Smooth muscle cell (in vitro differentiated cells): ENCODE results near the gene ARHGEF19. TPM values are rescaled to one million over a fixed set of nuclear protein-coding genes. Genes with fewer than 3 reads are reported as not detected.
A peak's percentile ranks its signal among the peaks of the same experiment; 100 is the strongest.

Experiments
- DNase-seq: peaks from one replicate; lab custom pipeline; 2025; ENCODE audit not compliant: unreplicated experiment; lab: John Stamatoyannopoulos, UW
- H2AFZ ChIP-seq: fragments of 200-600 bp; sonication (generic); 2 replicates; pipeline ENCODE4 v1.6.0; 2016; ENCODE audit warnings: antibody characterized with exemption, low read depth, mild to moderate bottlenecking
- H3F3A ChIP-seq: fragments of 200-600 bp; sonication (generic); 2 replicates; pipeline ENCODE4 v1.6.0; 2017; ENCODE audit warnings: antibody characterized with exemption, low read depth
- H3K27ac ChIP-seq: fragments of 200-600 bp; sonication (generic); 2 replicates; pipeline ENCODE4 v1.5.1; 2016; ENCODE audit warnings: low read depth, mild to moderate bottlenecking
- H3K27me3 ChIP-seq: fragments of 200-600 bp; sonication (generic); 2 replicates; pipeline ENCODE4 v1.6.1; 2016; ENCODE audit warnings: low read depth, mild to moderate bottlenecking
- H3K36me3 ChIP-seq: fragments of 200-600 bp; sonication (generic); 2 replicates; pipeline ENCODE4 v1.5.1; 2016; ENCODE audit warnings: low read depth
- H3K4me1 ChIP-seq: fragments of 200-600 bp; sonication (generic); 2 replicates; pipeline ENCODE4 v1.5.1; 2016; ENCODE audit warnings: low read depth
- H3K4me2 ChIP-seq: fragments of 200-600 bp; sonication (generic); 2 replicates; pipeline ENCODE4 v1.6.0; 2016; ENCODE audit warnings: mild to moderate bottlenecking
- H3K4me3 ChIP-seq: fragments of 200-600 bp; sonication (generic); 2 replicates; pipeline ENCODE4 v1.5.1; 2016; ENCODE audit warnings: mild to moderate bottlenecking
- H3K79me2 ChIP-seq: fragments of 200-600 bp; sonication (generic); 2 replicates; pipeline ENCODE4 v1.6.0; 2016; ENCODE audit warnings: low read depth, mild to moderate bottlenecking
- H3K9ac ChIP-seq: fragments of 200-600 bp; sonication (generic); 2 replicates; pipeline ENCODE4 v1.6.0; 2016; ENCODE audit warnings: low read depth
- H3K9me3 ChIP-seq: fragments of 200-600 bp; sonication (generic); replicated peaks from 2 replicates; pipeline ENCODE4 v1.5.1; 2016; ENCODE audit warnings: low read depth
- H4K20me1 ChIP-seq: fragments of 200-600 bp; sonication (generic); 2 replicates; pipeline ENCODE4 v1.6.0; 2016; ENCODE audit warnings: low read depth
- CTCF ChIP-seq: fragments of 200-600 bp; sonication (generic); IDR thresholded peaks from 2 replicates; pipeline ENCODE4 v1.5.1; 2017; ENCODE audit warnings: borderline replicate concordance, mild to moderate bottlenecking, antibody characterized with exemption; ENCODE audit not compliant: insufficient read depth, poor library complexity, severe bottlenecking
- WGBS: methylation state at CpG from one replicate; pipeline ENCODE4 v1.1.7; 2016; ENCODE audit warnings: low lambda C conversion rate; 5-methylcytosine and 5-hydroxymethylcytosine counted together
- polyA plus RNA-seq: library from polyadenylated mRNA; unstranded; fragments of >200 nt; fragmentation: Nextera tagmentation; extraction: Ambion mirVana; gene quantifications from 2 replicates; pipeline ENCODE4 v1.2.1, GENCODE V29; 2016
- total RNA-seq: library from RNA; depleted of rRNA; stranded (reverse); fragments of >200 nt; gene quantifications from 2 replicates; pipeline ENCODE4 v1.2.3, GENCODE V29; 2014

ARHGEF19 gene
- total and polyA plus RNA-seq, 2 experiments from 2014 or later = 32.1 to 45.9 TPM

DNA sequence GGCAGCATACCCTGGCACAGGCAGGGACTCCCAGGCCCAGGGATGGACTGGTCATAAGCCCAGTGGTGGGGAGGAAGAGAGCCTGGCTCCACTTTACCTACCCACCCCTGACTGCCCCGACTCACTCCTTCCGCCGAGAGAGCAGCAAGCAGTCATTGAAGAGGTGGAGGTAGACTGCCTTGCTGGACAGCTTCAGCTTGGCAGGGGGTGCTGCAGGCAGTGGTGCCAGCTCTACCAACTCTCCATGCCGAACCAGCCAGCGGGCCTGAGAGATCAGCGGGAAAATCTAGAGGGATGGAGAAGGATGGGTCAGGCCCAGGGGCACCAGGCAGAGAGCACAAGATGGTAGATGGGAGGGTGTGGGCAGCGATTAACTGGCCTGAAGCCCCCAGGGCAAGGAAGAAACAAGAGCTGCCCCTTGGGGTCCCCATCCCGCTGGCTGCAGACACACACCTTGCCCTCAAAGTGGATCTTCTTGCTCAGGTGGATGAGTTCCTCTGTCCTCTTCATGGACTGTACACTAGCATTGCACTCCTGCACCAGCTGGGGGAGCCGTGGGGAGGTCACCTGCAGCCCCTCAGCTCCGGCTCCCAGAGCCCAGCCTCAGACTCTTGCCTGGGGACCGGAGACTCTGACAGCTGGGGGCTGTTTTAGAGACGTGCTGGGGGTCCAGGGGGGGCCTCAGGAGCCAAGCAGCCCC lies 7.7 kb downstream of the ARHGEF19 start:
- H3K79me2 ChIP-seq = no peaks in the 10 kb centered on the region
- H3K4me1 ChIP-seq = peaks cover 9% of the 10 kb centered on the region
- H4K20me1 ChIP-seq = no peaks in the 10 kb centered on the region
- H3K36me3 ChIP-seq = no peaks in the 10 kb centered on the region
- H3K9me3 ChIP-seq = no peaks in the 10 kb centered on the region
- H2AFZ ChIP-seq = no peak overlapping the region
- peak; percentile 12 for TF ChIP-seq CTCF
- H3F3A ChIP-seq = peaks cover 3% of the 10 kb centered on the region
- H3K4me3 ChIP-seq = no peak overlapping the region
- no peak overlapping the region for H3K9ac ChIP-seq
- H3K27me3 ChIP-seq = no peaks in the 10 kb centered on the region
- H3K27ac ChIP-seq = no peak overlapping the region
- no peak overlapping the region for H3K4me2 ChIP-seq
- DNase-seq = no peak
- WGBS = 85% methylated on average over 12 of the region's 12 CpGs

- no peak overlapping the region for H3K4me3 ChIP-seq
- no peaks in the 10 kb centered on the region for H3K36me3 ChIP-seq
- H3K79me2 ChIP-seq = no peaks in the 10 kb centered on the region
- DNase-seq = no peak
- no peaks in the 10 kb centered on the region for H3K27me3 ChIP-seq
- H3K9ac ChIP-seq = no peak overlapping the region
- H3K27ac ChIP-seq = no peak overlapping the region
- H3K9me3 ChIP-seq = no peaks in the 10 kb centered on the region
- H3F3A ChIP-seq = peaks cover 3% of the 10 kb centered on the region
- H2AFZ ChIP-seq = no peak overlapping the region
- no peaks in the 10 kb centered on the region for H4K20me1 ChIP-seq
- WGBS = 97% methylated on average over 2 of the region's 2 CpGs
- H3K4me1 ChIP-seq = peaks cover 5% of the 10 kb centered on the region
- no peak overlapping the region for H3K4me2 ChIP-seq
- no peak for TF ChIP-seq CTCF
These were observed 8.2 kb downstream of the ARHGEF19 start for GRCh38 chr1:16204216-16204615.

DNA sequence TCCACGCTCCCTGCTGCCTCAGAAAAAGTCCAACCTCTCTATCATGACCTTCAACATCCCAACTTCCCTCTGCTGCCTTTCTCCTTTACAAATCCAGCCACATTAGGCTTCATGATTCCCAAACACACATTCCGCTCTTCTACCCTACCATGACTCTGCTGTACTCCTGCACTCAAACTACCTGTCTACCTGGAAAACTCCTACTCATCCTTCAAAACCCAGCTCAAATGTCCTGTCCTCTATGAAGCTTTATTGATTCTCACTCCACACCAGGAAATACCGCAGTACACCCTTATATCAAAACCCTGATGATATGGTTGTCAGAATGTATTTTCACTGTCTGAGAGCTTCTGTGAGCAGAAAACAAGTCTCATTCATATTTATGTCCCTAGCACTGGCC lies 8.9 kb downstream of the ARHGEF19 start:
- Histone ChIP-seq H3K4me1 (peaks cover 5% of the 10 kb centered on the region), H2AFZ (no peak overlapping the region), H4K20me1 (no peaks in the 10 kb centered on the region), H3K27ac (no peak overlapping the region), H3K27me3 (no peaks in the 10 kb centered on the region), H3K4me2 (no peak overlapping the region), H3K79me2 (no peaks in the 10 kb centered on the region), H3F3A (peaks cover 3% of the 10 kb centered on the region), H3K9ac (no peak overlapping the region), H3K36me3 (no peaks in the 10 kb centered on the region), H3K4me3 (no peak overlapping the region), H3K9me3 (no peaks in the 10 kb centered on the region)
- no peak for TF ChIP-seq CTCF
- WGBS = 90% methylated on average over 3 of the region's 3 CpGs
- no peak for DNase-seq
